Cortex of kidney (tissue), 1 donor: Measurements from ENCODE around the gene RIPPLY3.
A peak's percentile ranks its signal among the peaks of the same experiment; 100 is the strongest.

Source experiments
- DNase-seq: peaks from one replicate; lab custom pipeline; 2025; lab: John Stamatoyannopoulos, UW

The RIPPLY3 gene, protein sequence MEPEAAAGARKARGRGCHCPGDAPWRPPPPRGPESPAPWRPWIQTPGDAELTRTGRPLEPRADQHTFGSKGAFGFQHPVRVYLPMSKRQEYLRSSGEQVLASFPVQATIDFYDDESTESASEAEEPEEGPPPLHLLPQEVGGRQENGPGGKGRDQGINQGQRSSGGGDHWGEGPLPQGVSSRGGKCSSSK

DNA sequence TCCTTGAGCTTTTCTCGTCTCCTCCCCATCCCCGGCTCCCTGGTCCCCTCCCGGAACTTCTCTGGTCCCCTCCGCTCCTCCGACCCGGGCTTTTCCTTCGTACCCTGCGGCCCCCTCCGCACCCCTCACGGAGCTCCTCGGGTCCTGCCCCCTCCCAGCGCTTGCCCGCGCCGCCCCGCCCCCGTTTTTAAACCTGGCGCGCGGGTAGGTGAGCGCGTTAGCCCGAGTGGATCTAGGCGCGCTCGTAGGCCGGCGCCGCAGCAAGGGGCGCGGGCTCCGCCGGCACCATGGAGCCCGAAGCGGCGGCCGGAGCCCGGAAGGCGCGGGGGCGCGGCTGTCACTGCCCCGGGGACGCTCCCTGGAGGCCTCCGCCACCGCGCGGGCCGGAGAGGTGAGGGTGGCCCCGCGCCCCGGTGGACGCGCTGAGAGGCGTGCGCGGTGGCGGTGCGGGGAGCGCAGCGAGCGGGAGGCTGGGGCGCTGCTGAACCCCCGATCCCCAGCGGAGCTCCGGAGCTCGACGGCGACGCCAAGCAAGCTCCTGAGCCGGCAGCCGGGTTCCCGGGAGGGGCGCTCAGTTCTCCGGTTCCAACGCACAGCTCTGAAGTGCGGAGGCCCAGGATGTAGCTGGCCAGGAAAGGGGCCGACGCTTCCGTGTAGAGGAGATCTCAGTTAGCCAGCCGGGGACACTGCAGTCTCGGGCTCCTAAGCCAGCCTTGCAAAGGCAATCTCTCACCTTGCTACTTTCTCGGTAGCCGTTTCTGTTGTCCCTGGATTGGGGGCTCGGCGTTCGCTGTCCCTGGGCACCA, at the start of gene RIPPLY3:
TSS of gene RIPPLY3 (plus strand) at position 217 of the 806 bp plus-strand sequence. CDS start at position 288, 71 bp downstream.
- DNase-seq = no peak

DNA sequence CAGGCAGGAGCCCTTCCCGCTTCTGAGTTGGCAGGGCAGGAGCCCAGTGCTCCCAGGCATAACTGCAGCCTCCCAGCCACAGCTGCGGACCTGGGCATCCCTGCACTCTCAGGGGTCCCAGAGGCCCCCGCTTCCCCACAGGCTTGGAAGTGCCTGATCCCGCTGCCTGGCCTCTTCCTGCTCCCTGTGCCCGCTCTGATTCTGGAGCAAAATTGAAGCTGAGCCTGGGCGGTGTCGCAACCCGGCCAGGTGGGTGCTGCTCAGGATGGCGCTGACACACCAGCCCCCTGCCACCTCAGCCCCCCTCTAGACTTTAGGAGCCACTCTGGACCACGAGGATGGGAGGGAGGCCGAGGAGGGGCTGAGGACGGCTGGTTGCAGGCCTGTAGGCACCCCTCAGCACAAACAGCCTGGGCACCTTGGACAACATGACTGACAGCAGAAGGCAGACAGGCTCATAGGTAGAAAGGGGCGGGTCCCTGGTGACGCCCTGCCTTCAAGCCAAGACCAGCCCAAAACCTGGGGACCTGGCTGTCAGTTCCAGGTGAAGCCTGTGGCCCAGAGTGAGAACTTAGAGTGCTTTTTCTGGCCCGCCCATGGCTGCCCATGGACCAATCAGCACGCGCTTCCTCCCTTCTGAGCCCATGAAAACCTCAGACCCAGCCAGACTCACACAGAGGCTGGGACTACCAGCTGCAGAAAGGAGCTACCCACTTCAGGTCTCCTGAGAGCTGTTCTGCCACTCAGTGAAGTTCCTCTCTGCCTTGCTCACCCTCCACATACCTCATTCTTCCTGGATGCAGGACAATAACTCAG, 47.3 kb upstream of the RIPPLY3 start:
- no peak for DNase-seq

DNA sequence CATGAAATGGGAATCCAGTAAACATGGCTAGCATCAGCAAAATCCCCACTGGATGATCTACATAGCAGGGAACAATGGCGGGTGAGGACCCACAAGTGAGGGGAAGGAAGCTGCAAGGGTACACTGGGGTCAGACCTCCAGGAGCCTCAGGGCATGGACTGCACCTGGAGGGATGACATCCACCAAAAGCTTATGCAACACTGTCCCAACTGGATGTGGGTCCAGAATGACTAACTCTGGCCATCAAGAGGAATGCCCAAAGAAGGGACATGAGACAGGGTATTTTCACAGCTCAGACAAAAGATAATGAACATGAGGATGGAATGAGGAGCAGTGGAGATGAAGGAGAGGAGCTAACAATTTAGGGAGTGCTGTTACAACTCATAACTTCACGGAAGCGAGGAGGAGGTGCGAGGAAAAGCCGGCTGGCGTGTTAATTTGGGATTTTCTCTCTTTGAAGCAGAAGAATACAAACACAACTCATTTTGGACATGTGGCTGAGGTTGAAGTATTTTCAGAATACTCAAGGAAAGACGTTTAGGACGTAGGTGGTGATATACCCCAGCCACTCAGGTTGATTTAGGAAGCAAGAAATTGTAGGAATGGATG, 45.7 kb upstream of the RIPPLY3 start:
- DNase-seq = no peak

DNA sequence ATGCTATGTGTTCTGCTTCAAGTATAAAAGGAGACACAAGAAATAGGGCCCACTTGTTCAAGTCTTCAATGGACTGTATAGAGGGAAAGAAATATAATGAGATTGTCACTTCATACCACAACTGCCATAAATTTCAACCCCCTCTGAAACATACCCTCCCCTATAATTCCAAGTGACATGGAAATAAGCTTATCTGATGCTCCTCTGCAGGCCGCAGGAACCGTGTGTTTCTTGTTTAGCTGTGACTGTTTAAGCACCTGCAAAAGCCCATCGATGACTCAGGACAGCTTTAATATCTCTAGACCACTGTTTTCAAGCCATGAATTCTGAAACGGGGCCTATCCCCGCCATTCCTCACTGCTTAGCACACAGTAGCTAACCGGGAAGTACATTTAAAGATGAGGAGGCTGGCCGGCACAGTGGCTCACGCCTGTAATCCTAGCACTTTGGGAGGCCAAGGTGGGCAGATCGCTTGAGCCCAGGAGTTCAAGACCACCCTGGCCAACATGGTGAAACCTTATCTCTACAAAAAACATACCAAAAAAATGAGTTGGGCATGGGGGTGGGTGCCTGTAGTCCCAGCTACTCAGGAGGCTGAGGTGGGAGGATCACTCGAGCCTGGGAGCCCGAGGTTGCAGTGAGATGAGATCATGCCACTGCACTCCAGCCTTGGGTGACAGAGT, 44.3 kb upstream of the RIPPLY3 start:
- DNase-seq = no peak

DNA sequence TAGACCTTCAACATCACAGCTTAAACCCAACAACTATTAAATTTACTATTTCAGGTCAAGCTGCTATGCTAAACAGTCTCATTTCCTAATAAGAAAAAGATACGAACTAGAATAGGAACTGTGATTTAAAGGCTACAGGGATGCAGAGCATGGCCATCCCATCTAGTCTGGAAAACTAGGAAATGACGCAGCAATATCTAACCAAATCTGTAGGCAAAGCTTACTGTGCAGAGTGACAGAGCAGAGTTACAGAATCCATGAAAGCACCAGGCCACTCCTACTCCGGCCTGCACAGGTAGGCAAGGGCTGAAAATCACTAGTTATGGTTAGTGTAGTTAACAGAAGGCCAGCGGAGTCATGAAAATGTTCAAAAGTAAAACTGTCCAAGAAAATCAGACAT, 42.1 kb upstream of the RIPPLY3 start:
- no peak for DNase-seq

DNA sequence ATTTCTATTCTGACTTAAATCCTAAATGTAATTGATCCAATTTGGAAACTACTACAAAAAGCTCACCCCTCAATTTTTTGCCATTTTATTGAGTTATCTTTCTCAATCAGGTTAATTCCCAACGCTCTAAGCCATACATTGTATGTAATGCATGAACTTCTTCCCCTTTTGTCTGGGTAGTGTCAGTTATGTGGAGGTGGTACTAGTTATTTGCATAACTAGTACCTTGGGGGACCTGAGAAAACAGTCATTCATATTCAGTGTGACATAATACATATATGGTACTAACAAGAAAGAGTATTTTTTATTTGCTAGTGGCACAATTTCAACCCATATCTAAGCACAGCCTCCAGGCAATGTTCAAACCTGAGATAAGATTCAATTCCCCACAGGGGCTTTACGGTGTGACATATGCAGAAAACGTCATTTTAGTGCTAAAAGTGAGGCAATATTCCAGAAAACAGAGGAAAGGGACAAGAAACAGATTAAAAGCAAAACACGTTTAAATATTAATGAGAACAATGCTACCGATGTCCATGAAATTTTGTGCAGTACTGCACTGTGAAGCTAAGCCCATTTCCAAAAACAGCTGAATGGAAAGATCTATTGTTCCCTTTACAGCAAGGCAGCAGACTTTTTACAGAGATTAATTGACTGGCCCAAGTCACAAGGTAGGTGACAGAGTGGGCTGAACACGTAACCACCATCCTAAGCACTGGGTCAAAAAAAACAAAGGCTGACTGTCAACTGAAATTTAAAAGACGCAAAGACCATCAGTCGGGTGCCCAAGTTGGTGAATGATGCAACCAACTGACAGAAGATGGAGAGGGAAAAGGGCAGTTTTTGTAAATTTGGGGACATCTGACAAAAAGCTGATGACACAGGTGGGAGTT, 41.4 kb upstream of the RIPPLY3 start:
- DNase-seq = no peak

DNA sequence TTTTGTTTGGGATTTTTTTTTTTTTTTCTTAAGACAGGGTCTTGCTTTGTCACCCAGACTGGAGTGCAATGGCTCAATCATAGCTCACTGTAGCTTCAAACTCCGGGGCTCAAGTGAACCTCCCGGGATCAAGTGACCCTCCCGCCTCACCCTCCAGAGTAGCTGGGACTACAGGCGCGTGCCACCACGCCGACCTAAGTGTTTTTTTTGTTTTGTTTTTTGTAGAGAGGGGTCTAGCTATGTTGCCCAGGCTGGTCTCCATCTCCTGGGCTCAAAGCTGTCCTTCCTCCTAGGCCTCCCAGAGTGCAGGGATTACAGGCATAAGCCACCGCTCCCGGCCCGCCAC, 40.8 kb upstream of the RIPPLY3 start:
- no peak for DNase-seq

DNA sequence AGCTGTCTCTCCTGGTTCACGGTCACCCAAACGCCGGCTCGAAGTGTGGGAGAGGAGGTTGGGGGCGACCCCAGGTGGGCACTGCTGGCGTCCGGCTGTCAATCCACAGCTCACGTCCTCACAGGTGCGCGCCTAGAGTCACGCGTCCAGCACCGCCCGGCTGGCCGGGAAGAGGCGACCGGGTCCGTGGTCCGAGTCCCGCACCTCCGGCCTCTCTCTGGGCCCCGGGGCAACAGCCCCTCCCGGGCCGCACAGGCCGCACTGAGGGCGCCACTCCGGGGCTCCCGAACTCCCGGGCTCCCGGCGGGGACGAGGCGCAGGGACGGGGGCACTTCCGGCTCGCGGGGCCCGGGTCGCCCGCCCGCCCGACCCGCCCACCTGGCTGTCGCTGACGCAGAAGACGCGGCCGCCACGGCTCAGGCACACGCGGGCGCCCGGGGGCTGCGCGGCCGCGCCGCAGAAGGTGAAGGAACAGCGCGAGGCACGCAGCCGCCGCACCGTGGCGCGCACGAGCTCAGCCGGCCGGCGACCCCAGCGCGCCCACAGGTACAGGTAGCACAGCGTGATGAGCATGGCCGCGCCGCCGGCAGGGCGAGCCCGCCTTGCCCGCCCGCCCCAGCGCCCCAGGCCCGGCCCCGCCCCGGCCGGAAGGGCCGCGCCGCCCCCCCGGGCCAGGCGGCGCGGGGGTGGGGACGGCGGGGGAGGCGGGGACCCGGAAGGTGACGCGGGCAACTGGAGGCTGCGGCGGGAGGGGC, 40.3 kb upstream of the RIPPLY3 start, which contains the start of gene HLCS:
TSS of gene HLCS (minus strand) at position 604 of the 755 bp plus-strand sequence. CDS start at position 573, 31 bp downstream.
- peak; percentile 12 for DNase-seq

DNA sequence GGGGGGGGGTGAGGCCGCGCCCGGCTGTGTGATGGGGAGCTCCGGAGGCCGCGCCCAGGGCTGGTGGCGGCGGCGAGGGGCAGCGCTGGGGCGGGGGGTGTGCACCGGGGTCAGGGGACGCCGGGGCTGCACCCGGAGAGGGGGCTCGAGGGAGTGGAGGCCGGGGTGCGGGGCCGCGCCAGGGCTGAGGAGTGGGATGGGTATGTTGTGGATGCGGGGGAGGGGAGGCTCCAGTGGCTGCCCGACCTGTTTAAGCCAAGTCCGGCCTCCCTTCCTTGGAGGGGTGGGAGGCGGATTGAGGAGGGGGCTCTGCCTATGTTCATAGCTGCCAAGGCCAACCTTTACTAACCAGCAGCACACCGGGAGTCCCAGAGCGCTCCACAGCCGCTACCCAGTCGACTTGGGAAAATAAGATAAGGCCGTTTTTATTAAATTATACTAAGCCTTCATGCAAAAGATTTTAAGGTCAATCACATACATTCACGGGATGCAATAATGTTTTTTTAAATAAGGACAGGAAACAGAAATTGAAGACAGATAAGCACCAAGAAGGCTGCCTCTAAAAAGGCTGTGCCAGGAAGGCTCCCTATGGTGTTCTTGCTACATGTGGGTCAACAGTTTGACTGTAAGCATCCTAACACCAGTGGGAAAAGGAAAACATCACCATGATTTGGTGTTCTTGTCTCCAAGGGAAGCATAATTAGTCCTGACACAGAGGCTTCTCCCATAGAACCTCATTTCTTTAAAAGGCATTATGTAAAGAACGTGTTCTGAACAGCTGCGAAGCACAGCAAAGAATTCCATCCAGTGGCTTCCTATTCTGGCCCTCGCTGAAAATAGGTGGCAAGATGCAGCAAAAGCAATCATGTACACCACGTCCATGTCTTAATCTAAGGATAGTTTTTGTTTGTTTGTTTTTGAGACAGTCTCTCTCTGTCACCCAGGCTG, 39.4 kb upstream of the RIPPLY3 start:
- no peak for DNase-seq

DNA sequence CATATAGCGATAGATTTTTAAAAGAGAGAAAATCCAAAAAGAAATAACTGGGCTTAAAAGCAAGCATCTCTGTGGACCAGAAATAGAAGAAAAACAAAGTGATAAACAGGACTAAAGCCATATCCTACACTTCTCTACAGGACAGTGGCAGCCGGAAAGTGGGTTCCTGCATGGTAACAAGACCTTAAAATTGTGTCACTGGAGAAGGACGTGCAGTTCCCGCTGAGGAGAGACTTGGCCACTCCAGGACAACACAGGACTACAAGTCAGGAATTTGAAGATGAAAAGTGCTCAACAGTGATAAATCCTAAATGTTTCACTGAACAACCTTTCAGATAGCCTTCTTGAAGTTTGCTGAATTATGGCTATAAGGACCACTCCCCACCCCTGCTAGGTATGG, 38.1 kb upstream of the RIPPLY3 start:
- no peak for DNase-seq

DNA sequence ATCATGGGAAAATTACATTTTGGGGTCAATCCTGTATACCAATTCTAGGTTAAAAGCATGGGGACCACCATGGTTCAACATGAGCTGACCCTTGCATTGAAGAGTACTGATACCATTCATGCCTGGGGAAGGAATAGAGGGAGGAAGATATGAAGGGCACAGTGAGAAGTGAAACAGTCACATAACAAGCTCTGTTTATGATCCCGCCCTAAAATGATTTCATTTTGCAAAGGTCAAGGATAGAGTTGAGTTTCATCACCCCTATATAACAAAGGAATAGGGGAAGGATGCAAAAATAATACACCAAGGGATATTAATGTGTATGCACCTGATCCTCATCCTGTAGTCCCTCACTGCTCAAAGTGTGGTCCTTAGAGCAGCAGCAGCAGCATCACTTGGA, 37.5 kb upstream of the RIPPLY3 start:
- no peak for DNase-seq

DNA sequence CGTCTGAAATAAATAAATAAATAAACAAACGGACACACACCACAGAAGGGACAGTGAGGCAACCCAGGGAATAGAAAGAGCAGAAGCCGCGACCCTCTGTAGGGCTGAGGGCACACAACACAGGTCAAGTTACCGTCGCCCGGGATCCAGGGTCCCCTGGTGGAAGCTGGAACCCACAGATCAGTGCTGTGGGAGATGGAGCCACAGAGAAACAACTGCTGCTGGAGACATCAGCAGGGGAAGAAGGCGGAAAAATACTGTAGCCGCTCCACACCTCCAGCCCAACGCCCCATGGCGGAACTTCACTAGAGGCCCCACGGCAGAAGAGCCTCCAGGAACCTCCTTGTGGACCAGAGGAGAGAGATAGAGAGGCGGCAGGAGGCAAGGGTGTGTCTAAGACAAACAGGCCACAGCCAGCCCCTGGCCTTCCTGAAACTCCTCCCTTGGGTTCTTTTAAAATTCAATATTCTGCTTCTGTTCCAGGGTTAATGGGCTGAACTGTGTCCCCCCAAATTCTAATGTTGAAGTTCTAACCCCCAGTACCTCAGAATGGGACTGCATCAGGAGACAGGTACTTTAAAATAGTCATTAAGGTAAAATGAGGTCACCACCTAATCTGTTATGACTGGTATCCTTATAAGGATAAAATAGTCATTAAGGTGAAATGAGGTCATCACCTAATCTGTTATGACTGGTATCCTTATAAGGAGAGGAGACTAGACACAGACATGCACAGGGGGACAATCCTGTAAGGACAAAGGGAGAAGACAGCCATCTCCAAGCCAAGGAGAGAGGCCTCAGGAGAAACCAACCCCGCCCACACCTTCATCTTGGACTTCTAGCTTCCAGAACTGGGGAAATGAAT, 32.3 kb upstream of the RIPPLY3 start:
- DNase-seq = no peak

DNA sequence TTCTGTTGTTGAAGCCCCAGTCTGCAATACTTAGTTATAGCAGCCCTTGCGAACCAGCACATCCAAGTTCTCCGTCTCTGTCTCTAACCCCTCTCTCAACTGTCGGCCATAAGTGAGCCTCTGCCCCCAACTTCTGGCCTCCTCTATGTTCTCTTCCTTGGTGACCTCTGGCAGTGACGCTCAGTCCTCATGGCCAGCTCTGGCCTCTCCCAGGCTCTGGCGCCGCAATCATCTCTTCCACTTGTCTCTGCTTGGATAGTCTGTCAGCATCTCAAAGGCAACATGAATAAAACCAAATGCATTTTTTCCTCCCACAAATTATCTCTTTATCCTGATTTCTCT, 31.7 kb upstream of the RIPPLY3 start:
- DNase-seq = no peak

DNA sequence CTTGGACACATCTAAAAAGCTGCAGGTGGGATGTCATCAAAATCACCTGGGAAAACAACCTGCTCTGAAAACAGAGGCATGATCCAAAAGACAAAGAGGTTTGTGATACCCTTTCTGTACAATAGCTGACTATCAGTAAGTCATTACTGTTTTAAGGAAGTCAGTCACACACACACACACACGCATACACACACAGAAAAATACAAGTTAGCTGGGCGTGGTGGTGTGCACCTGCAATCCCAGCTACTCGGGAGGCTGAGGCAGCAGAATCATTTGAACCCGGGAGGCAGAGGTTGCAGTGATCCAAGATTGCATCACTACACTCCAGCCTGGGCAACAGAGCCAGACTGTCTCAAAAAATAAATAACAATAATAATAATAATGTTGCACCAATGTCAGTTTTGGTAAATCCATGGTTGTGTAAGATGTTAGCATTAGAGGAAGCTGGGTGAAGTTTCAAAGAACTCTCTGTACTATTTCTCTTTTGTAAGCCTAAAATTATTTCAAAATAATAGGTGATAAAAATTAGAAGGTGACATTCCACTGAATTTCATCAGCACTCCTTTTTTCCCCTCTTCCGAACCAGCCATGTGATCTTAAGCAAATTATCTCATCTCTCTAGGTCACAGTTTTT, 30.2 kb upstream of the RIPPLY3 start:
- no peak for DNase-seq

DNA sequence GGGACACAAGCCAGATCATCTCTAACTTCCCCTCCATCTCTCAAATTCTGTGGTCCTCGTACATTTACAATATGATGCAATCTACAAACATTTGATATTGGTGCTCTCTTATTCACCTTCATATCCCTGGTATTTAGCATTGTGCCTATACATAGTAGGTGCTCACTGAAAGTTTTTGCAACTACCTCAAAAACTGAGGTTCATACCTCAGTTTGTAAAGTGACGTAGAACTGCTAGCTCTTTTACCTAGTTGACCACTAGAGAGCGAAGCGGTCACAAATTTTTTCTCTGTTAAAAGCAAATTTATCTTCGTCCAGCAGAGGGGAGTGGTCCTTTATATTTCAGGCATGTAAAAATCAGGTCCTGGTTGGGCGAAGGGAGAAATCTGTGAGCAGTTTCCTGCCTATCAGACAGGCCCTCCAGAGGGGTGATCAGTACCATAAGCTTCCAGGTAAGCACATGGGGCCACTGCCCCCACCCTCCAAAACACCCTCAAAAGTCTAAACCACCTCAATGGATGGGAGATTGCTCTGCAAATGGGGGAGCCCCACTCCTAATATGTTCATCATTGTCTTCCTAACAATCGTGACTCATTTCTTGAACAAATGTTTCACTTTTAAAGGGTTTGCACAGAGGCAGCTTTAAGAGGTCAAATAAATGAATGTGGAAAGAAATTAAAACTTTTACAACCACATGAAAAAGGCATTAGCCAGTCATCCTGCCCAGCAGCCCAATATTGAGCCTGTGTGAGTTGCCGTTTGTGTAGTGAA, 29.4 kb upstream of the RIPPLY3 start:
- DNase-seq = no peak

DNA sequence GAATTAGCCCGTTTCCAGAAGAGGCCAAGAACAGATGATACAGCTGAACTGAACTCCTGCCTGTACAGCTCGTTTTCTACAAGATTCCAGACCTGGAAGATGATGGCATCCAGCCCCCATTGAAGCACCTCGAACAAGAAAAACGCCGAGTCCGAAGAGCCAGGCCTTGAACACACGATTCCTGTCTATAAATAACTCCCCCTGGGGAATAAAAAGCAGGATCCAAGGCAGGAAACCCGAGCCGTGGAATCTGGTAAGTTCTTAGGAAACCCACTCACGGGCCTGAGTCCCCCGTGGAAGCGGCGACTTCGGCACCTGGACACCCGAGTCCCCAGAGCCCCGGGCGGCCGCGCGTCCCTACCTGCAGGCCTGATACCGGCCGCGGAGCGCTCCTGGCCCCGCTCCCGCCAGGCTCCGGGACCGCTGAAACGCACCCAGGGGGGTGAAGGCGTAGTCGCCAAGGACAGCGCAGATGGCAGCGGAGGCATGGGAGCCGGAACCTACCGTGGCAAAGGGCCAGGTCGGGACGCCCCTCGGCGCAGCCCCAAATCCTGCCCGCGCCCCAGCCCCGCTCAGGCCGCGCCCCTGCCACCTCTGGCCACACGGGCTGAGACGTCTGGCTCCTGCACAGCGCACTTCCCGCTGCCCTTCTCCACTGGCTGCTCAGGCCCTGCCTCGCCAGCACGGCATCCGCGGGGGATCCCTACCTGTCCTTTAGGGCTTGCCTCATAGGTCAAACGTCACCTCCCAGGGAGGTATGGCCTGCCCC, 26.0 kb upstream of the RIPPLY3 start:
- no peak for DNase-seq
